NCI-H748 (cell line): ENCODE results near the gene AQP12A.
"Not testable (repeated sequence)": the region's sequence is repeated elsewhere in the genome, so short reads cannot be mapped to it uniquely, and the experiment has no call there.

Experiments
- DNase-seq: peaks from one replicate; lab custom pipeline; 2025; ENCODE audit not compliant: unreplicated experiment; lab: John Stamatoyannopoulos, UW

The AQP12A gene

DNA sequence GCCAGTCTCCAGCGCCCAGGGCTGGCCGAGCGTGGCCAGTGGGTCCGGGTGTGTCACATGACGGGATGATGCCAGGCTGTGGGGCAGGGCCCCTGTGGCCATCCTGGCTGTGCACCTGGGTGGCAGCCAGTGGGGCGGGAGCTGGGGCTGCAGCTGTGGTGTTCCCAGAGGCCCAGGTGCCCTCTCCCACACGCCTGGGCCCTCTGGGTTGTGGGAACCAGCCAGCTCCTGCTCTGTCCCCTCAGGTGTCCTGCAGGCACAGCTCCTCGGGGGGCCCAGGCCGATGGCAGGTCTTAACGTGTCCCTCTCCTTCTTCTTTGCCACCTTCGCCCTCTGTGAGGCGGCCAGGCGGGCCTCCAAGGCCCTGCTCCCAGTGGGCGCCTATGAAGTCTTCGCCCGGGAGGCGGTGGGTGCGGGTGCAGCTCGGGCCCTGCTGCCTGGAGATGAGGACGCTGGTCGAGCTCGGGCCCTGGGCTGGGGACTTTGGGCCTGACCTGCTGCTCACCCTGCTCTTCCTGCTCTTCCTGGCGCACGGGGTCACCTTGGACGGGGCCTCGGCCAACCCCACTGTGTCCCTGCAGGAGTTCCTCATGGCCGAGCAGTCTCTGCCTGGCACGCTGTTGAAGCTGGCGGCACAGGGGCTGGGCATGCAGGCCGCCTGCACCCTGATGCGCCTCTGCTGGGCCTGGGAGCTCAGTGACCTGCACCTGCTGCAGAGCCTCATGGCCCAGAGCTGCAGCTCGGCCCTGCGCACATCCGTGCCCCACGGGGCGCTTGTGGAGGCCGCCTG is at the start of gene AQP12A:
TSS of gene AQP12A (plus strand) at position 236 of the 790 bp plus-strand sequence. CDS start at position 284, 48 bp downstream.
- not testable (repeated sequence) for DNase-seq

DNA sequence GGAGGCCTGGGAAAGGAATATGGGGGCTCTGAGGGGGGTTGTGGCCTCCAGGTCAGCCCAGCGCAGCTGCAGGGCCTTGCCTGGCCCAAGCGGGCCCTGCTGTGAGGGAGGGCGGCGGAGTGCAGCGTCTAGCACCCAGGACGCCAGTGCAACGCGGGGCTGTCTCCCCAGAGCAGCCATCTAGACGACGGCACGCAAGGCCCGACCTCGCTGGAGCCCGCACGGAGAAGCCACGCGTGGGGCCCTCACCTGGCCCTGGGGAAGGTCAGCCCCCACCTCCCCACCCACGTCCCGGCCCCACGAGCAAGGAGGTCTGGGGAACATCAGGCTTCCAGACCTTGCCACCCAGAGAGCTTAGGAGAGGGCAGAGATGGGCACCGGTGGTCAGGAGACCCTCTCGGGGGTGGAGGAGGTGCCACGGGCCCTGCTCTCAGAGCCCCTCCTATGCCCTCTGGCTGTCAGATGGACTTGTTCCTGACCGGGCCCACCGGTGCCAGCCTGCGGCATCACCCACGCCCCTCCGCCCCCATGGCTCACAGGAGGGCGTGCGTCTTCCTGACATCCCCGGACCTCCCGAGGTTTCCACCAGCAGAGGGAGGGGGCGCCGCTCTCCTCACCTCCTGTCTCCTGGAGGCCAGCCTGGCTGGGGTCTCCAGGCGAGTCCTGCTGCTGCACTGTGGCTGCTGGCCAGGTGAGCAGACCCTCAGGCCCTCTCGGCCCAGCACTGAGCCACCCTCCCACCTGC is 49.4 kb upstream of the AQP12A start:
- DNase-seq, result no peak

DNA sequence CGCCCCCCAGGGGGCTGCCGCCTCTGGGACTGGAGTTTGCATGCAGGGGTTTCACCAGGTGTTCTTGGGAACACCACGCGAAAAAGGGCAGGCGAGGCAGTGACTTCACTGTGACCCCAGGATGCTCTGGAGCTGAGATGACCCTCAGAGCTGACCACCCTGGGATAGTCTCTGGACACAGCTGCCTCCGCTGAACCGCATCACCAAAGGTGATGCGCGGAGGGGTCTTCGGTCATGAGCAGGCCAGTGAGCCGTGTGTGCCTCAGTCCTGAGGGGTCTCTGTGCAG is 48.9 kb upstream of the AQP12A start:
- no peak for DNase-seq

GRCh38 chr2:240643093-240643810 is 48.4 kb upstream of the AQP12A start:
- no peak for DNase-seq

DNA sequence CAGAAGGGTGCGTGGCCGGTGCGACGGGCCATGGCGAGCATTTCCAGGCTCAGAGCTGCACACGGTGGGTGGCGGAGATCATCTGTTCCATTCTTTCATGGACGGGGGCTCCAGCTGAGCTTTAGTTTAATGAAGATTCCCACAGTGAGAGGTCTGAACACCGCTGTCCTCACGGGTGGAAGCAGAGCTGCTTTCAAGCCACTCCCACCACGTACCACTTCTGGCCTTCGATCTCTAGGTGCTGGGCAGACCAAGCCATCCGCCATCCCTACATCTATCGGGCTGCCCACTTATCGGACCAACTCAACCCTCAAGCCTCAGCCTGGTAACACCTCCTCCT is 47.9 kb upstream of the AQP12A start:
- DNase-seq, result no peak

DNA sequence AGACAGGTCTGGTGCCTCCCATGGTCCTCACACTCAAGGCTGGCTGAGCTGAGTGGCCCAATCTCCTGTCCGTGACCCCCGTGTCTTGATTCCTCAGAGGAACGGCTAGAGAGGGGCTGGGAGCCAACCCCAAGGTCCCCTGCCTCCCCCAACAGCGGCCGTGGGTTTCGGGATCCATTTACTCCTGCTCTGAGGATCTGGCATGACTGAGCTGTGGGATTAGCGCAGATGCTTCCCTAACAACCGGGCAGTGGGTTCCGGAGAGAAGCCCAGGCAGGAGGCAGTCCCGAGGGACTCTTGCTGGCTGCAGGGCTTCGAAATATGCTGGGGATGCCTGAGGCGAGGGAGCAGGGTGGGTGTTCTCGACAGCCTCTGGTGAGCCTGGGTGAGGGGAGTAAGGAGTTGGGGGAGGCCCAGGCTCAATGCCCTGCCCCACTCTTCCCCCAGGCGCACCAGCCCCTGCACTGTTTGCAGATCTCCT is 47.5 kb upstream of the AQP12A start:
- DNase-seq, result no peak

DNA sequence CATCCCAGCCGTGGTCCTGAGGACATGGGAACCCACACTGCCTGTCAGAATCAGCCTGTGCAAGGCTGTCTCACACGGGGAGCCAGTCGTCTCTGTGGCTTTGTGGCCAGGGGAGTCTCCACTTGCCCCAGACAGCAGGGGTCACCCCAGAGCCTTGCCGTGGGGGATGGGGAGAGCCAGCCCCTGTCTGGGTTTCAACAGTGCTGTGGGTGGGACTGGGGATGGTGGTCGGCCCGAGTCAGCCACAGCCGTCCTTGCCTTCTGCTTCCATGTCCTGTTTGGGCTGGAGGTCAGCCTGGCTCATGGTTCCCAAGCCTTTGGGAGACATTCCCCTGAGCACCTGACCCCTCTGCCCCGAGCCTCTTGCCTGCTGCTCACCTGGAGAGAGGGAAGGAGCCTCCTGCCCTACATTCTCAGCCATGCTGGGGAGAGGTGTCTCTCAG is 46.8 kb upstream of the AQP12A start:
- no peak for DNase-seq

DNA sequence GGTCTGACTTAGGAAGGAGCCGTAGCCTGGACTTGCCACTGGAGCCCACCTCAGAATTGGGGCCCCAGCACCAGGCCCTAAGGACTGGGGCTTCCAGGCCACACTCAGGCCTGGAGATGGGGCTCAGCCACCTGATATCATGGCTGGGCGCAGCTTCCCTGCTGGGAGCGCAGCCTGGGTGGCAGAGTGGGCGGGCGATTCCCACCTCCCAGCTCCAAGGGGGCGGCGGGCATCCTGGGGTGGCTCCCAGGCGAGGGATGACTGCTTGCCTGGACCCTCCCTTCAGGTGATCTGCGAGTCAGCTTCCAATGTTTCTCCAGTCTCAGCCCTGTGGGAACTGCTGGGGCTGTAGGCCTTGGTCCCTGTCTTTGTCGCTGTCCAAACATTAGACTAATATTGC is 46.3 kb upstream of the AQP12A start:
- DNase-seq, result no peak

DNA sequence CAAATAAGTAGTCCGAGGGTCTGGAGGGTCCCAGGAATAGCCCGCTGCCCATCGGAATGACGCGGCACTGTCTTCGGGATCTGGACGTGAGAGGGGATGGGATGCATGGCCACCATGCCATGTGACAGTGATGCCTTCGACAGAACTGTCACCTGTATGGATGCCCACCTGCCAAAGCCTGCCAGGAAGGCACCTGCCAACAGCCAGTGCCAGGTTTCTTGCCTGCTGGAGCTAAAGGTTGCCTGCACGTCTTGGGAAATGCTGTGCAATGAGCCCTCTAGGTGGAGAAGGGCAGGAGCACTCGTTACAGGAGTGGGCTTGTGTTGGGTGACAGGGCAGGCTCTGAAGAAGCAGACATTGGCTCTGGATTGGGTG is 45.9 kb upstream of the AQP12A start:
- no peak for DNase-seq

GRCh38 chr2:240646176-240646899 is 45.3 kb upstream of the AQP12A start:
- no peak for DNase-seq

DNA sequence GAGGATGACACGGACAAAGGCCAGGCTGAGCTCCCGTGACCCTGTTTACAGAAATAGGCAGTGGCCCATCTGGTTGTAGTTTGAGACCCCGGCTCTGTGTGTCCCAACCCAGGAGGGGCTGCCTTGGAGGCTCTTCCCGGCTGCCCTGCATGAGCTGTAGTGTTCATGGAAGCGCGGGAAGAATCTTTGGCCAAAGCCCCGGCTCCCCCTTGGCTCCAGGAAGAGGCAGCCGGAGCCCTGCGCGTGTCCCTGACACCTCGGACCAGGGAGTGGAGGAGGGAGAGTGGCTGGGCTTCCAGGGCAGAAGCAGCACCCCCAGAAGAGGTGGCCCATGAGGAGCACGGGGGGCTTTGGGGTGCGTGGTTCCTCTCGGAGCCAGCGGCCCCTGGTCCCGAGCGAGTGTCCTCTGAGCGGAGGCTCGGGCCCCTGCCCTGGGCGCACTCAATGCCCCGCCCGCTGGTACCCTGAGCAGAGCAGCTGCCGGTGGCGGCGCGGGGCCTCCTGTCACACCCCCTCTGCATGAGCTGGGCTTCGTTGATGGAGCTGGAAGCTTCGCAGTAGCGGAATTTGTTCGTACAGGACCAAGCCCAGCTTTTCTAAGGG is 44.7 kb upstream of the AQP12A start:
- no peak for DNase-seq

- DNase-seq, result peak; percentile 9
Measured at GRCh38 chr2:240647503-240648154, 44.0 kb upstream of the AQP12A start.

DNA sequence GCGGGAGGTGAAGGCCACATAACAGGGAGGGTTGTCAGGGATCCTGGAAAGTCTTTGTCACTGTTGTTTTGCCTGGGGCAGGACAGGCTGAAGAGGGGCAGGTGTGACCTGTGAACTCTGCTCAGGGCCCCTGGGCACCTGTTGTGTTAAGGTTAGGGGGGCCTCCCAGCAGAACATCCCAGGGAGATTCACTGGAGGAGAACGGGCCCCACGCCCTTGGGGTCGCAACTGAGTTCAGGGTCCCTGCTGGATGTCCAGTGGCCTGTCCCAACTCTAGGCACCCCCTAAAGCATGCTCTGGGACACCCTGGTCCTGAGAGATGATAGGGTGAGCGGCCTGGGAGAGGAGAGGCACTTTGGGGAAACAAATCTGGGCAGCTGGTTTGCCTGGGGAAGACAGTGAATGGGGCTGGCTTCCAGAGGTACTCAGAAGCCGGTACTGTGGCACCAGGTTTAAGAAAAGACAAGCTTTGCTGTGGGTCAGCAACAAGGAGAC is 43.5 kb upstream of the AQP12A start:
- DNase-seq, result no peak

DNA sequence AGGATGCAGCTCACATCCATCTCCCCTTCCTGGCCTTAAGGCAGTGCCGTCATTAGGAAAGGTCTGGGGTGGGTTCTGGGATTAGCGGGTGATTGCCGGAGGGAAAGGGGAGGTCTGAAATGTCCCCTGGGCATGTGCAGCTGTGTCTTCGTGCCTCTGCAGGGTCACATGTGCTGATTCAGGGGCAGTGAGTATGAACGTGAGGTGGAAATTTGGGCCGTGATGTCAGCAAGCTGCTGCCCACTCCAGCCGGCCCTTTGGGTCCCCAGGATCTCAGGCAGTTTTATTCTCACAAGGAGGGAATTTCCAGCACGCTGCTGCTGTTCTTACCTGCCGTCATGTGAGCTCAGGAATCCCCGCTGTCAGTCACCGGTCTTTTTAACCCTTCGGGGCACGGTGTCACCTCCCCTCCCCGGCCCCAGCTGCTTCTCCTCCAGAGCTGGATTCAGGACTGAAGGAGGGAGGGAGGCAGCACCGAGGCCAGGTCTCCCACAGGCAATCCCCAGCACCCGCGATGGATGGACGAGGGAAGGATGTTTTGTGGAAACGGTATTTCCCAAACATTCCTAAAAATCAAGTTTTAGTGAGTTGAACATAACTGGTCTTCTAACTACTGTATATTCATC is 42.9 kb upstream of the AQP12A start:
- no peak for DNase-seq

DNA sequence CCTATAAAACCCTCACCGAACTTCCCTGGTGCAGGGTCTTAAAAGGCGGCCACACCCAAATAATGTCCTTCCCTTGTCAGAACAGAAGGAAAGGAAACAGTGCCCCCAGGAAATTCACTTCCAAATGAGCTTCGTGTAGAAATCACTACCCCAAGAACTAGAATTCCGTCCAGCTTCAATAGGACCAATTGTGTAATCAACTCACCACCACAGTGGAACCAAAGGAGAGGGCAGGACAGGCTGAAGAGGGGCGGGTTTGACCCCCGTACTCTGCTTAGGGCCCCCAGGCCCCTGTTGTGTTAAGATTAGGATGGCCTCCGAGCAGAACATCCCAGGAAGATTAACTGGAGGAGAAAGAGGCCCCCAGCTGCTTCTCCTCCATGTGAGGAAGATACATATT is 42.3 kb upstream of the AQP12A start:
- no peak for DNase-seq

GRCh38 chr2:240650254-240650965 is 41.3 kb upstream of the AQP12A start:
- DNase-seq, result no peak

DNA sequence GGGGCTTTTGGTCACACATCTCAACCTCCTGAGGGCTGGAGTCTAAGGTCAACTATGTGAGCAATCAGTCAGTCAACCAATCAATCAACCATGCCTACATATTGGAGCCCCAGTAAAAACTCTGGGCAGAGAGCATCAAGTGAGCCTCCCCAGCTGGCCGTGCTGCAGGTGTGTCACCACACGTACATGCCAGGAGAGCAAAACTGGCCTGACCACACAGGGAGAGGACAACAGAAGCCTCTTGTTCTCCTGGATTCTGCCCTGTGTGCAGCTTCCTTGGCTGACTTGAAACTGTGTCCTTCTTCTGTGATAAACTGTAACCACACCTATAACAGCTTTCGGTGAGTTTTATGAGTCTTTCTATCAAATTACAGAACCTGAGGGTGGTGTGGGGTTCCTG is 40.5 kb upstream of the AQP12A start:
- DNase-seq, result no peak

DNA sequence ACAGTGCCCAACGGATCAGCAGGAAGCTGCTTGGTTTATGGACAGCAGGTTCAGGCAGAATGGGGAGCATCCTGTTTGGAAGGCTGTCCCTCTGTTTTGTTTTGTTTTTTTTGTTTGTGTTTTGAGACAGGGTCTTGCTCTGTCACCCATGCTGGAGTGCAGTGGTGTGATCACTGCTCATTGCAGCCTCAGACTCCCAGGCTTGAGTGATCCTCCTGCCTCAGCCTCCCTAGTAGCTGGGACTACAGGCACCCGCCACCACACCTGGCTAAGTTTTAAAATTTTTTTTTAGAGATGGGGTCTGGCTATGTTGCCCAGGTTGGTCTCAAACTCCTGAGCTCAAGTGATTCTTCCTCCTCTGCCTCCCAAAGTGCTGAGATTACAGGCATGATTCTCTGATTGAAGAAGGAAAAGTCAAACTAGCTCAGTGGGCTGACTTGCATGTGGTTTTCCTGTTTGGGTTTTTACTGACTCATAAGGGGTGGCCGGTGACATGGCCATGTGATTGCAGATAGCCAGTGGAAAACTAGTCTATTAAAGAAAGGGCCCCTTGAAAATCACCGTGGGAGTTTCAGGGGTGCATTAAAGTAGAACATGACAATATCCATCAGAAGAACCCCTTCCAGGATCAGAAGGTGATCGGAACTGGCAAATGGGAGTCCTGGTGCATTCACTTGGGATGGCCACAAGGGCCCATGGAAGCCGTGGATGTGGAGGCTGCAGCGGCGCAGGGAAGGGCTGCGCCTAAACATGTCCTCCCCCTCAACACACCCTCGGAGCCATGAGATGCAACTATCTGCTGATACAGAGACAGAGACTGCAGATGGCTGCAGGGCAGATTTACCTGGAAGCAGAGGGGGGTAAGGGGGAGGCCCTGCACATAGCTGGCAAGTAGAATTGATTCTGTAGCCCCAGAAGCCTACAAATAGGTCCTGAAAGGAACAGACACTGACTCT is 35.5 kb upstream of the AQP12A start:
- no peak for DNase-seq
